ENCODE data around the gene LFNG.
A peak's percentile ranks its signal among the peaks of the same experiment; 100 is the strongest.

The LFNG gene

DNA sequence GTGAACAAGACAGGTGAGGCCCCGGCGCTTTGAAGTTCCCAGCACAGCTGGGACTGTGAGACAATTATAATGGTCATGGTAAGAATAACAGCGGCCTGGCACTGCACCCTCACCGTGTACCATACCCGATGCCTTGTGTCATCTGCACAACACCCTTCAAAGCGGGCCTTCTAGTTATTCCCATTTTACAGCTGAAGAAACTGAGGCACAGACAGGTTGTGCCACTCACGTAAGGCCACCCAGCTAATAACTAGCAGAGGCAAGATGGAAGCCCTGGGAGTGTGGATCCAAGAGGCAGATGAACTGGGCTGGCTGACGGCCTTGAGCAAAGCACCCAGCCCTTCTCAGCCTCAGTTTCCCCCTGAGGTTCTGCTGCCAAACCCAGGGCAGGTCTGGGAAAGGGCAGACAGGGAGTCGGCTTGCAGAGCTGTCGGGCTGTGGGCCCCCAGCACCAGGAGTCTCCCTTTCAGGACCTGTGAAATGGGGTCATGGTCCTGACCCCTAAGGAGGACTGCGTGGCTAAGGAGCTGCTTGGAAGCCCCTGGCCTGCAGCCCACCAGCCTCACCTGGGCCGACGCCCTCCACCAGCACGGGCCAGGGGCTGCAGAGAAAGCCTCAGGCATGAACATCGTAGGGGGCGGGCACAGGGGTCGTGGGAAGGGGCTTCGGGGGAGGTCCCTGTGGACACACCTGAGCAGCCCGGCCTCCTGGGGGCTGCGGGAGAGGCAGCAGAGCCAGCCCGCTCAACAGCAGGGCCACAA, 15.3 kb upstream of the LFNG start:
- no peak for DNase-seq

DNA sequence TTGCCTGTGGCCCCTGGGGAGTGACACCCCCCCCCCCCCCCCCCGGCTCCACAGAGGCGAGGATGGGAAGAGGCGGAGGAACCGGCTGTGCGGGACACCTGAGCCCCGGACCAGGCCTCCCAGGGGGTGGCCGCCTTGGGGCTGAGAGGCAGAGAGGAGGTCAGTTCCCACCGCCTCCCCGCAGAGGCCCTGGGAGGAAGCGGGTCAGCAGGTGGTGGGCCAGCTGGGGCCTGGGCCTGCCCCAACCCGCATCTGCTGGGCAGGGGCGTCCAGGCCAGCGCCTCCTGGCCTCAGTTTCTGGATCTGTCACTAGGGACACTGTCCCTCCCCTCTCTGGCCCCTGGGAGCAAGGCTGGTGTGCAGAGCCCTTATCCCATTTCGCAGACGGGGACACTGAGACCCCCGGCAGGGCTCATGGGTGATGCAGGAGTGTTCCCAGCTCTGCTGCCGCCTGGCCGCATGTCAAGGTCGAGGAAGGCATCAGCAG, 14.6 kb upstream of the LFNG start:
- no peak for DNase-seq

DNA sequence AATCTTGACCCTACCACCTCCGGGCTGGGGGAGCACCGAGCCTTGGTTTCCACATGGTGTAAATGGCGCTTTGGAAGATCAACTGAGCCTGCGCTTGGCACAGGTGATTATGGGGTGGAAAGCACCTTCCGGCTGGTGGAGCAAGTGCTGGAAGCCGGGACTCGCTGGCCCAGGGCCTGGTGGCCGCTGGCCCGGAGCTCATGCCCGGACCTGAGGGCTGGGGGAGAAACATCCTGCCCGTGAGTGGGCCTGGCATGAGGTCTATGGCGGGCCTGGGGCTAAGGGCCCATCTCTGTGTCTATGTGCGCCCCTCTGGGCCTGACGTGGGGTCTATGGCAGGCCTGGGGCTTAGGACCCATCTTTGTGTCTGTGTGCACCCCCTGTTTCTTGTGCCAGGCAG, 14.2 kb upstream of the LFNG start:
- DNase-seq = no peak

DNA sequence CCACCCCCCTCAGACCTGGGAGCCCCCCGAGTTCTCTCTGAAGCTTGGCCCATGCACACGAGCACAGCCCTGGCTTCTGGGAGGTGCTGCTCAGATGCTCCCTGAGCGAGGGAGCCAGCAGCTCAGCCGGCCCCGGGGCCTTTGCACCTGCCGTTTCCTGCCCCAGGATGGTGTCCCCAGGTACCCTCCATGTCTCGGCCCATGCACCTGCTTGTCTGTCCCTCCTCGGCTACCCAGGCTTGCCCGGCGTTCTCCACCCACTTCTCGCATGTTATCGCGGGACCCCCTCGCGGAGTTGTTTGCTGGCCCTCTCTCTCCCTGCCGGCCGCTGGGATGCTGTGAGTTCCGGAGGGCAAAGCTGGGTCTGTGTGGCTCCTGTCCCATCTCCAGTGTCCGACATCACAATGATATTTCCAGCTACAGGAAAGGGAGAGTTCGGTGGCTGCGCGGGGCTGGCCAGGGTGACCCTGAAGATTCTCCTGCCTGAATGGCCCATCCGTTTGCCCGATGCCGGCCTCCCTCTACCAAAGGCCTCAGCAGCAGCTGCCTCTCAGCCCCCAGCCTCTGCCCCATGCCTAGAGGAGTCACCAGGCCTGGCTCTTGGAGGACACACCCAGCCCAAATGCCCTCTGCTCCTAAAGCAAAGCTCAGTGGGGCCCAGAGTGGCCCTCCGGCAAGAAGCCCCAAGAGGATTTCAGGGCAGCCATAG, 12.2 kb upstream of the LFNG start:
- DNase-seq = no peak

DNA sequence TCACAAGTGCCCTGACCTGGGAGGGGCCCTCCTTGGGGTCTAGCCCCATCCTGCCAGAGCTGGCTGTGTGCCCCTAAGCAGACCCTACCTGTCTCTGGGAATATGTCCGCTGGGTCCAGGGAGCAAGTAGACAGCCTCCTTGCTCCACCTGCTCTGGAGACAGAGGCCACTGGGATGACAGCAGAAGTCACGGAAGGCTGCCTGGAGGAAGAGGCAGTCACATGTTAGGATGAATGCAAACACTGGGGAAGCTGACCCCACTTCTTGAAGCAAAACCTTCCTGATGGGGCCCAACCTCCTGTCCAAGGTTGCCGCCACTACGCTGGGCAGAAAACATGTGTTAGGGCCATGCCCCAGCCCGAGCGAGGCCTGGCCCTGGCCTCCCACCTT, 11.7 kb upstream of the LFNG start:
- DNase-seq = no peak

DNA sequence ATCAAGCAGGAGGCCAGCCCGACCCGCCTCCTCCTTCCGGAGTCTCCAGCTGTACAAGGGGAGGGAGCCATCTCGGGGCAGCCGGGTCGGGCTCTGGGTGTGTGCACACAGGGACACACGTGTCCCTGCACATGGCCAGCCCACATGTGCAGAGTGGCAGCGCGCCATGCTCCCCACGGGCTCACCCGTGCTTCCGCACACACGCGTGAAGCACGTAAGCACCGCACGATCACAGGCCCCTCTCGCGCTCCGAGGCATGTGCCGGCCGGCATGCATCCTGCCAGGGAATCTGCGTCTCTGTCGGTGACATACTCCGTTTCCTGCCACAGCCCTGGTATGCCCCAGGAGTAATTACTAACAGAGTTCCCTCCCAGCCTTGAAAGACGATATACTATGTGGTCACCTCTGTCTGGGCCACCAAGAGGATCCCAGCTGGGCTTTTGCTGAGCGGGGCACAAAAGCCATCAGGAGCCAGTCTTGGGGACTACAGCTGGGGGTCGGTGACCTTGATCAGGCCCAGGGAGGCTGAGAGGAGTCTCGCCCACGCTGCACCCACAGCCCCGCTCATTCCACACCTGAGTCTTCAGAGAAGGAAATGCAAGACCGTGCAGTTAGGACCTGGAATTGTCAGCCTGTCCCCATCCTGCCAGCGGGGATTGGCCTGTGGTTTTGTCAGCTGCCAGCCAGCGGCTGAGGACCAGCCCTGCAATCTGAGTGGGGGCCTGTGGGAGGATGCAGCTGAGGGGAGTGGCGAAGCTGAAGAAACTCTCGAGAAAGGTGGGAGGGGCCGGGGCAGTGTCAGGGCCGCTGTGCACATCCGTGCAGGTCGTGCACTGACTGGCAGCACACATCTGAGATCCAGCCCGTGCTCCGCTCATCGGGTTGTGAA, 11.0 kb upstream of the LFNG start:
- no peak for DNase-seq

DNA sequence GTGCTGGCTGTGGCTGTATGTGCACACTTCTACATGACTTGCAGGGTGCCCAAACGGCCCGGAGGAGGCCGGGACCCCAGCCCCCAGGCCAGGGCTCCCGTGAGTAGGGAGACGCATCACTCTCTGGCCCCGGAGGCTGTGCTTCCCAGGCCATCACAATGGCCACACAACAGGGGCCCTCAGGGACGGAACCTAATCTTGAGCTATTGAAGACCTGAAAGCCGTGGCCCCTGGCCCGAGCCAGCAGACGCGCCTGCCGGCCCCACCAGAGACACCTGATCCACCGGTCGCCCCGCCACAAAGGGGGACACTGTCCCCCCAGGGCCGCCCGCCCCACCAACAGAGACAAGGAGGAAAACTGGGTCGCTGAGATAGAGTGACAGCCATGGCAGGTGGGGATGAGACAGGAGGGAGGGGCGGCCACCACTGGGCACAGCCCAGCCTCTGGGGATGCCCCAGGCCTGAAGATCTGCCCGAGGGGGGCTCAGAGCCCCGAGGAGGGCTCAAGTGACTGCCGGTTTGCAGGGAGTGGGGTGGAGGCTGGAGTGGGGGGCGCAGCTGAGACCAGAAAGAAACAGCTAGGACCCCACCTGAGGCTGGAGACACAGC, 10.2 kb upstream of the LFNG start:
- DNase-seq = no peak

DNA sequence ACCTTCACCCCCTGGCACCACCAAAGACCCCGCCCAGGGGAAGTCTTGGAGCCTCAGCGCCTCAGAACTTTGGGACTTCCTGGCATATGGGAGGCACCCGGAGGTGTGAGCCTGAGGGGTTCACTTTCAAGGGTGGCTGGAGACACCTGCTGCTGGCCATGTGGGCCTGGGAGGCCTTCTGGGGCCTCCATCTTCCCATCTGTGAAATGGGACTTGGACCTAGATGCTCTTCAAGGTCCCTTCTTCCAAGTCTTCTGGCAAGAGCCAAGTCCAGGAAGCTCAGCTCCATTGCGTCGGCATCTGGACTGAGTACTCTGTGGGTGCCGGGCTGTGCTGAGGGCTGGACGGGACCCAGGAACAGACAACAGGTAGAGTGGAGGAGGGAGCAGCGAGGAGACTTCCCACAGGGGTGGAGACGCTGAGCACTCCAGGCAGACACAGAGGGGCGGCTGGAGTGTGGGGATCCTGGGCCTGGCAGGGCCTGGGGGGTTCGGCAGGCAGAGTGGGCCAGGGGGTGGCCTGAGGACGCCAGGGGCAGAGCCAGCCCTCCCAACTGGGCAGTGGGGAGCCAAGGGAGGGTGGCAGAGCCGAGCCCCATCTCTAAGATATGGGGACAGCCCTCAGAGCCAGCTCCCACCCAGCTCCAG, 9.3 kb upstream of the LFNG start:
- no peak for DNase-seq

DNA sequence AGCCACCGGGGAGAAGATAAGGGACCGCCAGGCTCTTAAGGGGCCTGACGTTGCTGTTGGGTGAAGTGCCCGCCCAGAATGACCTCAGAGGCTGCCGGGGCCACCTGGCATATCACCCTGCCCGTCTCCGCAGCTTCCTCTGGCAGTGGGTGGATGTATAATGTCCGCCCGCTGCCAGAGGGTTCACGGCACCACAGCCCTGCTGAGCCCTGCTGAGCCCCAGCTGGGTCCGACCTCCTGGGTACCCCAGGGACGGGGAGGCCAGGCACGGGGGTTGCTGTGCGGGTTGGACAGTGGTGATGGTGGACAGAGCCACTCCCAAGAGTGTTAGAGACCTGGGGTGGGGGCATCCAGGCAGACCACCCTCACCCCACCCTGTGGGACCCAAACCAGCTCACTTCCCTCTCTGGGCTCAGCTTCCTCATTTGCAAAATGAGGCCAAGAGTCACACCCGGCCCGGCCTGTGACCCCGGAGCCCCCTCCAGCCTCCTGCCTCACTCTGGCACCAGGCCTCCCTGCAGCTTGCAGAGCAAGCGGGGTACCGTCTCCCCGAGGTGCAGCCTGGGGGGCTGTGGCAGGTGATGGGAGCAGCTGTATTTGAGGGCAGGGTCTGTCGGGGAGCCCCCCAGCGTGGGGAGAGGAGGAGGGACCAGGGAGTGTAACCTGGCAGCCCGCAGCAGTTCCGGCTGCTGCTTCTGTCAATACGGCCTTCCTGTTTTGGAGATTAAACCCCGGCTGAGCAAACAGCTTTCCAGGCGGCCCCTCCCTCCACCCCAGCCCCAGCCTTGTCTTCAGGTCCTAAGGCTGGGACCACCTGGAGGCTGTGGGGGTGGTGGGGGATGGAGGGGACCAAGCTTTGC, 8.4 kb upstream of the LFNG start:
- DNase-seq = peak; percentile 65

DNA sequence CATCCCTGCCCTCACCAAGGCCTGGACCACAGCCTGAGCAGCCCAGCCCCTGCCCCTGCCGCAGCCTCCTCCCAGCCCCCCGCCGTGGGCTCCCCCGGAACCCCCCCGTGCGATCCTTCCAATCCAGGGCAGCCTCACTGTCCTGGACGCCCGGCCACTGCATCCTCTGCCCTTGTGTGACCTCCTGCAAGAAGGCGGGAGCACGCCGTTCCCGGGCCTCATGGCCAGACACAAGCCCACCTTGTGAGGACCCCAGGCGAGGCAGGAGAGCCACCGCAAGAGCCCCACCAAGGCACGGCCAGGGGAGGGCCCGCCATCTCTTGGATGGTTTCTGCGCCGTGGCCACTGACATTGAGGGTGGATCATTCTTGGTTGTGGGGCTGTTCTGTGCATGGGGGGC, 7.8 kb upstream of the LFNG start:
- no peak for DNase-seq

DNA sequence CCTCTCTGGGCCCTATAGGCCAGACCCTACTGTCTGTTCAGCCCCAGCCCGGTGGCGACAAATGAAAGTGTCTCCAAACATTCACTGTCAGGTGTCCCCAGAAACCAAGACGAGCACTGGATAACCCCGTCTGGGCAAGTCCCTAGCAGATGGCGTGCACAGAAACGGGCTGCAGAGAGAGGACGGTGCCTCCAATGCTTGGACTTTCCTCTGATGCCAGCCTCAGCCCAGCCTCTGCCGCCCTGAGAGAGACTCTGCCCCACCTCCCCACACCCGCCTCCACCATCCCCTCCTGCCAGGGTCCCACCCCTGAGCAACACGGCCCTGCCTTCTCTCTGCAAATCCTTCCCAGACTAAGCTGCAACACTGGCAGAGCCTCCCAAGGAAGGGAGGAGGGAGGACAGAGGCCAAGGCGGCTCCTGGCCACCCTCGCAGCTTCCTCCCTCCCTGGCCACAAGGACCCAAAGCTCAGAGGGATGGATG, 7.4 kb upstream of the LFNG start:
- DNase-seq = no peak

DNA sequence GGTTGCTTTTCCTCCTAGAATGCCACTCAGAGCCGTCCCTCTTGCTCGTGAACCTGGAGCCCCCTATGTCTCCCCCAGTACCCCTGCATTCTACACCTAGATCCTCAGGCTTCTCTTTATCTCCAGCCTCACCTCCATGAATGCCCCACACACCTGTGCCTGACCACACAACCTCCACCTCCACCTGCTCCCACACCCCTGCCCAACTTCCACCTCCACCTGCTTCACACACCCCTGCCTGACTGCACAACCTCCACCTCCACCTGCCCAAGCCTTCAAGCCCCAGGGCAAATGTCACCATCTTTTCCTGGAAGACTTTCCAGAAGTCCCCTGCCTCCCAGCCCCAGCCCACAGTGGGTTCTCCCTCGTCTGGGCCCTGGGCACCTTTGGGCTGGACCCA, 6.9 kb upstream of the LFNG start:
- DNase-seq = no peak

DNA sequence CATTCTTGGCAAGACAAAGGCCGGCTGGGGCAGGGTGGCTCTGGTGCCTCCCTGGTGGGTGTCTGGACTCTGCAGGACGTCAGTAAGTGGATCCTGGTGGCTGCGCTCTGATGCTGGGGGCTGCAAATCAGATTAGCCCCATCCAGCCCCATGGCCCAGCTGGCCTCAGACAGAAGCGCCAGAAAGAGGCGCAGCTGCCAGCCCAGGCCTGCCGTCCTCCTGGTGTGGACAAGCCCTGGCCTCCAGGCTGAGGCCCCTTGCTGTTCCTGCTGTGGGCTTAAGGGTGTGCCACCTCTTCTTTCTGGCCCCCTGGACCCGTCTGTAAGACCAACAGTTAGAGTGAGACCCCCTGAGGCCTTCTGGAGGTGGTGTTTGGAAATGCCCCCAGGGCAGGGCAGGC, 5.9 kb upstream of the LFNG start:
- no peak for DNase-seq

DNA sequence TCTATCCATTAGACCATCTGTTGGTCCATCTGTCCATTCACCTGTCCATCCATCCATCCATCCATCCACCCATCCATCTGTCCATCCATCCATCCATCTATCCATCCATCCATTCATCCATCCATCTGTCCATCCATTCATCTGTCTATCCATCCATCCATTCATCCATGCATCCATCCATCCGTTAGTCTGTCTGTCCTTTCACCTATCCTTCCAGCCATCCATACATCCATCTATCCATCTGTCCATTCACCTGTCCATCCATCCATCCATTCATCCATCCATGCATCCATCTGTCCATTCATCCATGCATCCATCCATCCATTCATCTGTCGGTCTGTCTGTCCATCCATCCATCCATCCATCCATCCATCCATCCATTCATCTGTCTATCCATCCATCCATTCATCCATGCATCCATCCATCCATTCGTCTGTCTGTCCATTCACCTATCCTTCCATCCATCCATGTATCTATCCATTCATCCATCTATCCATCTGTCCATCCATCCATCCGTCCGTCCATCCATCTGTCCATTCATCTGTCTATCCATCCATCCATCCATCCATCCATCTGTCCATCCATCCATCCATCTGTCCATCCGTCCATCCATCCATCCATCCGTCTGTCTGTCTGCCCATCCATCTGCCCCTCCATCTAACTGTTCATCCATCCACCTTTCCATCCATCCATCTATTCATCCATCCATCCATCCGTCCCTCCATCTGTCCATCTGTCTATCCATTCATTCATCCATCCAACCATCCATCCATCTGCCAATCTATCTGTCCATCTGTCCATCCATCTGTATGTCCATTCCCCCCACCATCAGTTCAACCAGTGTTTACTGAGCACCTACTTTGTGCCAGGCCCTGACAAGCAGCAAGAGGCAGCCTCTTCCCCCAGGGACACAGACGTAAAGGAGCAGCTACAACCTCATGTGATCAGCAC, 4.8 kb upstream of the LFNG start:
- DNase-seq = no peak

DNA sequence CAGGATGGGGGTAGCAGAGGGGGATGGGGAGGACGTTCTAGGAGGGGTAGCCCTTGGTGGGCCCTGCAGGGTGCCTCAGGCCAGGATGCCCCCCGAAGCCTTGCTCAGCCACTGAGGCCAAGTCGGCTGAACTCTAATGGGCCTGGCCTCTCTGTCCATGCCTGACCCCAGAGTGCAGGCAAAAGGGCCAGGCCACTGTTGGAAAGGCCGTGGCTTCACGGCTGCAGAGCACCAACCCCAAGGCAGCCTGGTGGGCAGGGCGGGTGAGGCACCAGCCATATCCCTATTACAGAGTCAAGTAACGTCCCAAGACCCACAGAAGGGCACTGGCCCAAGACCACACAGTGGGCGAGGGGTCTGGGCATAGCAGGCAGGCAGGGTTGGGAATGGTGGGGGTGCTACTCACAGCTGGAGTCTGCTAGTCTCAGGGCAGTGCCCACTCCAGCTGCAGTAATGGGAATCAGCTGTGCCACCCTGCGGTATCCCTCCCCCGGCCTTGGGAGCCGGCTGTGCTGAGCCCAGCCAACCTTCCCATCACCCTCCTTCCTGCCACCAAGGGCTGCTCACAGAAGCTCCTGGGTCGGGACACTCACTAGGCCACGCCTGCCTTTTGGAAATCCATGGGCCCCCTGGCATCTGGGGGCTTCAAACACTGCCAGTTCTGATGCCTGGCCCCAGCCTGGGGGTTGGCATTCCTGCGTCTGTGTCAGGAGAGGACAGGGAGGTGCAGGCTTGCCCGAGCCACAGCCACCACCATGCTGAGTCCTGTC, 4.0 kb upstream of the LFNG start:
- DNase-seq = no peak

DNA sequence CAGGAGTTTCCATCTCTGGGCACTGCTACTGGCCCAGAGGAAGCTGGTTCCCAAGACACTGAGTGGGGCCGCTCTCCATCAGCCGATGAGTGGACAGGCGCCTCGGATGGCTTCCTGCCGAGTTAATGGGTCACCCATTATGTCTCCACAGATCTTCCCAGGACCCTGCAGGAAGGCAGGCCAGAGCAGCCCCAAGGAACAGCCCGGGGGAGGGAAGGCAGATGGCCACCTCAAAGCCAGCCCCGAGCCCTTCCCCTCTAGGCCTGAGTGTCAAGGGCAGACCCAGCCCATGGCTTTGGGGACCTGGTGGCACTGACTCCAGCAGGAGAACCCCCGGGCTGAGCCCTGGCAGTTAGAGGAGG, 3.4 kb upstream of the LFNG start:
- DNase-seq = no peak

DNA sequence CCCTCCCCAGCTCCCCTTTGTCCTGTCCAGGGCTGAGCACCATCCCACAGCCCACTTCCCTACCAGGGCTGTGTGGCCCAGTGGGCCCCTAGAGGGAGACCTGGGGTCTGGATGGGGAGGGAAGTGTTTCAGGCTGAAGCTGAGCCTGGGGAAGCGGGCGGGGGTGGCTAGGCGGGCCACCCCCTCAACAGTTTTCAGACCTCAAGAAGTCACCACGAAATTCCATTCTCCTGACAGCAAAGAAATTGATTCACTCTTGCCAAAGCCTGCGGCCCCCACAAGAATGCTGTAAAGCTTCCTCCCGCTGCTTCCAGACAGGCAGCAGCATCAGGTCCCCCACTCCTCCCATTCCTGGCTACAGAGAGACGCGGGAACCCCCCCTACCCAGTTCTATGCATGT, 2.5 kb upstream of the LFNG start:
- DNase-seq = no peak

DNA sequence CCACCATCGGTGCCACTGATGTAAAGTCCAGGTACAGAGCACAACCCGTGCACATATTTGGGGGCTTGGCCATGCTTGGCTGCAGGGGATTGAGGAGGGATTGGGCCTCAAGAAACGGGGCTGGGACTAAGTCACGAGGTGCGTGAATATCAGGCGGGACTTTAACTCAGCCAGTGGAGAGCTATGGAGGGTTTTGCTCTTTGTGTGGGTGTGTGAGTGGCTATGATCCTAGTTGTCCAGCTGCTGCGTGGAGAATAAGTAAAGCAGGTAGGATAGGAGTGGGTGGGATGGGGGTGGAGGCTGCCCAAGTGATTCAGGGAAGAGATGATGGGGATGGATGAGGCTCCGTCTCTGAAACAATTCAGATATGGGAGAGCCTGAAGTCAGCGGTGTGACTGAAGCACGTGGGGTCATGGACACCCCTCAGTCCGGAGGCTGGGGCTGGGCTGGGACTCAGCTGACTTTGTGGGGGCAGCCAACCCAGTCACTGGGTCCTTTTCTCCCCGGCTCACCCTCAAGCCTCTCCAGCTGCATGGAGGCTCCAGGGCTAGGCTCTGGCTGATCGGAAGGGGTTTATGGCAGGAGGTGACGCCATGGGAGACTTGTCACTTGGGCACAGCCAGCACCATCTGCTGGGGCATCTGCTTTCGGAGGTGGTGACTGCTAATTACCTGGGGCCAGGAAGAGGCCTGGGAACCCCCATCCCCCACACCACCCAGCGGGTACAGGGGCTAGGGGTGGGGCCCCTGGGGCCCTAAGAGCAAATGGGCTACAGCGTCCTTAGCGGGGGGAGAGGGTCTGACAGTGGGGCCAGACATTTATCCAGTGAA, 1.7 kb upstream of the LFNG start:
- no peak for DNase-seq

DNA sequence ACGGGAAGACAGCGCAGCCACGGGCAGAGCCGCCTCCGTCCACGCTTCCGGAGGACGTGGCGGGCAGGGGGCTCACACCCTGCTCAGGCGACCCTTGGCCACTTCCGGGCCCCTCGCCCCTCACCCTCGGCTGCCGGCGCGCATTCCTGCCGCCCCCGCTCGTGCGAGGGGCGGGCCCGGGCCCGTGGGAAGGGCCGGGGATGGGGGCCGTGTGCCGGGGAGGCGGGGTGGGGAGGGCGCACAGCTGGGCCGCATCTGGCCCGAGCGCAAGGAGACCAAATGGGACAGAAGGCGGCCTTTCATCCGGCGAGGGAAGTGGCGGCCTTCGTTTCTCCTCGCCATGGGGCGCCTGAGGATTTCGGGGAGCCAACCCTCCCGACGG, 846 bp upstream of the LFNG start:
- DNase-seq = no peak
